ENCODE measurements around the gene MAU2. TPM values are rescaled to one million over a fixed set of nuclear protein-coding genes. Genes with fewer than 3 reads are reported as not detected.
"Not testable (repeated sequence)": the region's sequence is repeated elsewhere in the genome, so short reads cannot be mapped to it uniquely, and the experiment has no call there.

Gene MAU2
- total RNA-seq, 2 donors from 2014 or later: 52.5 to 106 TPM

- DNase-seq (ENCODE audit: low spot score): no peak
- Histone ChIP-seq H3K9me3 (no peaks in the 10 kb centered on the region), H3K4me1 (replicated peaks) (no peaks in the 10 kb centered on the region), H3K27ac (no peak overlapping the region), H3K27me3 (replicated peaks; ENCODE audit: insufficient read depth) (no peaks in the 10 kb centered on the region), H3K4me3 (no peak overlapping the region), H3K36me3 (peaks cover 35 to 49% of the 10 kb centered on the region in 2 donors)
- whole genome bisulfite sequencing: 75% methylated on average over 9 of the region's 9 CpGs
- intact Hi-C loops (cut with DNase I): no loop called here
- TF ChIP-seq CTCF (IDR thresholded peaks at IDR 0.05) (no peak), POLR2A (IDR thresholded peaks at IDR 0.05) (no peak), POLR2AphosphoS5 (IDR thresholded peaks at IDR 0.05) (no peak)
Measured at GRCh38 chr19:19348266-19348665, 27.6 kb downstream of the MAU2 start.

- DNase-seq (ENCODE audit: low spot score): no peak
- Histone ChIP-seq H3K4me1 (replicated peaks) (no peaks in the 10 kb centered on the region), H3K4me3 (no peak overlapping the region), H3K27me3 (replicated peaks; ENCODE audit: insufficient read depth) (no peaks in the 10 kb centered on the region), H3K9me3 (no peaks in the 10 kb centered on the region), H3K36me3 (peaks cover 36 to 54% of the 10 kb centered on the region in 2 donors), H3K27ac (no peak overlapping the region)
- intact Hi-C loops (cut with DNase I): no loop called here
- WGBS: 90% methylated on average over 7 of the region's 7 CpGs
- TF ChIP-seq POLR2A (IDR thresholded peaks at IDR 0.05) (no peak), CTCF (IDR thresholded peaks at IDR 0.05) (no peak), POLR2AphosphoS5 (IDR thresholded peaks at IDR 0.05) (no peak)
Measured at GRCh38 chr19:19349365-19349764, 28.7 kb downstream of the MAU2 start.

GRCh38 chr19:19350756-19351155 lies 30.1 kb downstream of the MAU2 start:
- H3K27me3 ChIP-seq (replicated peaks; ENCODE audit: insufficient read depth): not testable (repeated sequence)
- WGBS: 98% methylated on average over 8 of the region's 8 CpGs

GRCh38 chr19:19352823-19353222 lies 32.2 kb downstream of the MAU2 start:
- 96% methylated on average over 8 of the region's 8 CpGs for WGBS
- TF ChIP-seq CTCF (IDR thresholded peaks at IDR 0.05) (no peak), POLR2AphosphoS5 (IDR thresholded peaks at IDR 0.05) (no peak), POLR2A (IDR thresholded peaks at IDR 0.05) (no peak)
- Histone ChIP-seq H3K9me3 (no peaks in the 10 kb centered on the region), H3K27ac (no peak overlapping the region), H3K4me3 (no peak overlapping the region), H3K4me1 (replicated peaks) (no peaks in the 10 kb centered on the region), H3K27me3 (replicated peaks; ENCODE audit: insufficient read depth) (no peaks in the 10 kb centered on the region), H3K36me3 (peaks cover 44 to 45% of the 10 kb centered on the region in 2 donors)
- intact Hi-C loops (cut with DNase I): no loop called here
- no peak for DNase-seq (ENCODE audit: low spot score)

More at GRCh38 chr19:19350756-19351155, 30.1 kb downstream of the MAU2 start:
- H3K4me1 ChIP-seq (replicated peaks); H3K9me3 ChIP-seq; H3K4me3 ChIP-seq; DNase-seq (ENCODE audit: low spot score); H3K27ac ChIP-seq; intact Hi-C loops (cut with DNase I): not testable (repeated sequence)
- peaks cover 41 to 55% of the 10 kb centered on the region in 2 donors for H3K36me3 ChIP-seq

GRCh38 chr19:19354007-19354406 lies 33.4 kb downstream of the MAU2 start:
- WGBS: 96% methylated on average over 5 of the region's 5 CpGs
- intact Hi-C loops (cut with DNase I): no loop called here
- Histone ChIP-seq H3K27me3 (replicated peaks; ENCODE audit: insufficient read depth) (no peaks in the 10 kb centered on the region), H3K27ac (no peak overlapping the region), H3K36me3 (peaks cover 34 to 35% of the 10 kb centered on the region in 2 donors), H3K4me3 (no peak overlapping the region), H3K9me3 (no peaks in the 10 kb centered on the region), H3K4me1 (replicated peaks) (no peaks in the 10 kb centered on the region)
- TF ChIP-seq CTCF (IDR thresholded peaks at IDR 0.05): no peak
- no peak for TF ChIP-seq POLR2AphosphoS5 (IDR thresholded peaks at IDR 0.05)
- TF ChIP-seq POLR2A (IDR thresholded peaks at IDR 0.05): no peak
- no peak for DNase-seq (ENCODE audit: low spot score)

Measured in prostate gland (tissue), 2 donors.